Inferior parietal cortex (tissue), 1 donor: ENCODE measurements around the gene ALG1.
A peak's percentile ranks its signal among the peaks of the same experiment; 100 is the strongest.
"Not testable (repeated sequence)": the region's sequence is repeated elsewhere in the genome, so short reads cannot be mapped to it uniquely, and the experiment has no call there.

ENCODE experiments used
- DNase-seq: peaks from one replicate; pipeline ENCODE4 v3.0.0-alpha.2; 2016; ENCODE audit errors: extremely low spot score

ALG1 gene

GRCh38 chr16:5073279-5073629, 1.6 kb downstream of the ALG1 start:
- DNase-seq = no peak

DNA sequence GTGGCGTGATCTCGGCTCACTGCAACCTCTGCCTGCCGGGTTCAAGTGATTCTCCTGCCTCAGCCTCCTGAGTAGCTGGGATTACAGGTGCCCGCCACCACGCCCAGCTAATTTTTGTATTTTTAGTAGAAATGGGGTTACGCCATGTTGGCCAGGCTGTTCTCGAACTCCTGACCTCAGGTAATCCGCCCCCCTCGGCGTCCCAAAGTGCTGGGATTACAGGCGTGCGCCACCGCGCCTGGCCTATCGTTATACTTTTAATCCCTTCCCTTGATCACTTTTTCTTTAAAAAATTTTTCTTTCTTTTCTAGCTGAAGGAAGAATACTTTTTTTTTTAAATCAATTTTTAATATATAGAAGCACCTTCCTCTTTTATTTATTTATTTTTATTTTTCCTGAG, 2.1 kb downstream of the ALG1 start:
- DNase-seq = not testable (repeated sequence)

- no peak for DNase-seq
Measured at GRCh38 chr16:5075637-5076036, 4.0 kb downstream of the ALG1 start.

DNA sequence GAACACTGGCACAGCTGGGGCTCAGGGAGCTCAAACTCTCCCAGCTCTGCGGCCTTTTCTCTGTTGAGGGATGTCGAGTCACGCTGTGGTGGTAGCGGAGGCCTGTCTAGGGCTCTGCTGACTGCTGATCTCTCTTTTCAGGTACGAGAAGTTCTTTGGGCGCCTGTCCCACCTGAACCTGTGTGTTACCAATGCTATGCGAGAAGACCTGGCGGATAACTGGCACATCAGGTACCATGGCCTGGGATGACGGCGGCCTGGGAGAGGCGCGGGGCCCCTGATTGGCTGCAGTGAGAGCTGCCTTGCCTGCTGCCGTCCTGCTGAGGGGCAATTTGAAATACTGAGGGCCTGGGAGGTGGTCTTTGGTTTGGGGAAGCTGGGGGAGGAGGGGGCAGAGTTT, 5.7 kb downstream of the ALG1 start:
- no peak for DNase-seq

- no peak for DNase-seq
Measured at GRCh38 chr16:5078626-5079025, 7.0 kb downstream of the ALG1 start.

DNA sequence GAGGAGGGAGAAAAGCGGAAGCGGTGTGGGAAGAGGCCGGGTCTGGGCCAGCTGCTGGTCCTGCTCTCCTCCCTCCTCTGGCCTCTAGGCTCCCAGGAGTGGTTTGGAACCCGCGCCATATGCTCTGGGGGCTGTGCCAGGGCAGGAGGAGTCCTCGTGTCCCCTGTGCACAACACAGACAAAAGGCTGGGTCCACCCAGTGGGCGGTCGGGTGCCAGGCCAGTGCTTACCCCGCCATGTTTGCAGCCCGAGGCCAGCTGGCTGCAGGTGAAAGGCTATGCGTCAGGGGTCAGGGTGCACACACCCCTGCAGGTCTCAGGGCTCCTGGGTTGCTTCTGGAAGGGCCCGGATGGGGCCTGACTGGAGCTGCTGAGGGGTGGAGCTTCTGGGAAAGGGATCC, 8.8 kb downstream of the ALG1 start:
- not testable (repeated sequence) for DNase-seq

- not testable (repeated sequence) for DNase-seq
Measured at GRCh38 chr16:5080996-5081395, 9.4 kb downstream of the ALG1 start.

GRCh38 chr16:5083646-5084045, 12.0 kb downstream of the ALG1 start:
- not testable (repeated sequence) for DNase-seq

GRCh38 chr16:5084099-5084731, 12.6 kb downstream of the ALG1 start:
- not testable (repeated sequence) for DNase-seq

GRCh38 chr16:5084802-5085201, 13.2 kb downstream of the ALG1 start:
- peak; percentile 59 for DNase-seq

- DNase-seq = not testable (repeated sequence)
Measured at GRCh38 chr16:5085716-5086115, 14.1 kb downstream of the ALG1 start.

DNA sequence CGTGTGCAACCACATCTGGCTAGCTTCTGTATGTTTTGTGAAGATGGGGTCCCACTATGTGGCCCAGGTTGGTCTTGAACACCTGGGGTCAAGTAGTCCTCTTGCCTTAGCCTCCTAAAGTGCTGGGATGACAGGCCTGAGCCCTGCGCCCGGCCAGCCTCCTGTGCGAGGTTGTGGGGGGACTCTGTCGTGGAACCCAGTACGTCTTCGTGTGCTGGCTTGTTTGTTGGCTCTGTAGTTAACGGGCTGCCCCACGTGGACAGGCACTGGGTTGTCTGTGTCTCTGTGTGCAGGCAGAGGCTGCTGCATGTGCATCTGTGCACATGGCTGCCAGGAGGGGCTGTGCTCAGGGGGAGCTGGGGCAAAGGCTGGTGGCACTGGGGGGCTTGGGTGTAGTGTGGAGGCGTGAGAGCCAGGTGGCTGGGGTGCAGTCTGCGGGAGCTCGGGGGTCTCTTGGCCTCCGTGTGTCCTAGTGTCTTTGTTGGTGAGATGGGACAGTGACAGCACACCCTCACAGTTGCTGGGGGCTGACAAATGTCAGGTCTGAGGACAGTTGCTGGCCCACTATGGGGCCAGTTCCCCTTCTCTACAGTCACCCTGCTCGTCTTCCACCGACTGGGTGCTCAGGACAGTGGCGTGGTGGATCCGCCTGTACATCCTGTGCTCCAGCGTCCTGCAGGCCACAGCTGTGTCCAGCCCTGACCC, 16.6 kb downstream of the ALG1 start:
- not testable (repeated sequence) for DNase-seq

DNA sequence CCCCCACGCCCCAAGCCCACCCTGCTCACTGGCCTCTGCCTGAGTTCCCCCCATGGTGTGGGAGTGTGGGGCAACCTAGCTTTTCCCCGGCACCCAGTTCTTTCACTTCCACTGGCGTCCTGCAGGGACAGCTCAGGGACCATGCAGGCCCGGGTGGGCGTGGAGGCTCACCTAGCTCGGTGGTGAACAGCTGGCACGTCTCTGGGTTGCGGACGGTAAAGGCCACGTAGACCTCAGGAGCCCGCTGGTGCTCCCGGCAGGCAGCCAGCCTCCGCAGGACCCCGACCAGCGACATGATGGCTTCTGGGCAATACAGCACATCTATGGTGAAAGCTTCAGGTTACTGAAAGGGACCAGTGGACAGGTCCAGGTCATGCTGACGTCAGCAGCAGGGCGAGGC, 17.3 kb downstream of the ALG1 start:
- DNase-seq = not testable (repeated sequence)

DNA sequence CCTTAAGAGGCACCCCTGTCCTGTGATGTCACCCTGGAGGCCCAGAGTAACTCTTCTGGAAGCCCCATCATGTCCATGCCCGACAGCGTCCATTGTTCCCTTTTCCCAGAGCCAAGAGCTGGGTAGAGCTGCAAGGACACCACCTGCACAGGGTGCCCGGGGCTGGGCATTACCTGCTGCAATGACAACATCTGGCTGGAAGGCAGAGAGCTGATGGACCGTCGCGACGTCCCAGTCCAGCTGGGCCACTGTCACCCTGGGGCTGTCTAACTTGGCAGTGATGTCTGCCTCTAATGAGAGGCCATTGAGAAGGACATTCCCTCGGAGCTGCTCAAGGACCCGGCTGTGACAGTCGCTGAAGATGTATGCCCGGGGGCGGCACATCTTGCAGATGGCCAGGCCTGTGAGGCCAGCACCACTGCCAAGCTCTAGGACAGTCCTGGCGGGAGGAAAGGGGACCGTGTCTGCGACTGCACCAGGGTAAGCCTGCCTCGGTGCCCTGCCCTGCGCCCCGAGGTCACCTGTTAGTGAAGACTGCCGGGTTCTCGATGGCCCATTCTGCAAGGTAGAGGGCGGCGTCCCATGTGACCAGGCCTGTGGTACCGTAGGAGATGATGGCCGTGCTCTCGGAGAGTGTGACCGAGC, 18.4 kb downstream of the ALG1 start:
- DNase-seq = not testable (repeated sequence)

- DNase-seq = not testable (repeated sequence)
Measured at GRCh38 chr16:5090592-5090991, 18.9 kb downstream of the ALG1 start.

DNA sequence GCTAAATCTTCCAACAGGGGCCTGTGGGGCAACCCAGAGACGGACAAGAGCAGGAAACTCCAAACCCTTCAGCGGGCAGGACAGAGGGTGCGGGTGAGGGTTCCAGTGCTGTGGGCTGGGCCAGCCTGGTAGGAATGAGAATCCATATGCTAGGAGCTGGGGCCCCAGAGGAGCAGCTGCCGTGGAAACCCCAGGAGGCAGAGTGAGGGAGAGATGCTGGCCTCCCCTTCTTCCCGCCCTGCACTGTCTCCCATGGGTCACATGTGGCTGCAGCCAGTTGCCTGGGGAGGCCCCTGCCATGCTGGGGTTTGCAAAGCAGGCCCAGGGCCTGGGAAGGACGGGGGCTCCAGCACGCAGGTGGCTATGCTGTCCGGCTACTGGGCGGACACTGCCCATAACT, 21.4 kb downstream of the ALG1 start:
- not testable (repeated sequence) for DNase-seq

DNA sequence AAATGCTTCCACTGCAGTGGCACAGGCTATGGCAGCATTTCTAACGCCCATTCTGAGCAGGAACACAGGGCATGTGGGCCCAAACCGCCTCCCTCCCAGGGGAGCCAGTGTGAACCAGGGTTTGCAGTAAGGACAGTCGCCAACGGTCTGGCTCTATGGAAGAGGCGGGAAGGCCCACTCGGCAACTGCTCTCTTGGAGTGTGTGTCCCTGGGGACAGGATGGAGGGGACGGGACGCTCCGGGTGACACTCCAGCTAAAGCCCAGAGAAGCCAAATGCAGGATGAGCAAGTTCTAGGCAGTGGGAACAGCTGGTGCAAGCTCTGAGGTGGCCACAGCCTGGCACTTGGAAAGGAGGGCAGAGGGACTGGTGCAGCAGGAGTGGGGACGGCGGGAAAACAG, 22.1 kb downstream of the ALG1 start:
- not testable (repeated sequence) for DNase-seq

- peak; percentile 25 for DNase-seq
Measured at GRCh38 chr16:5095145-5095830, 23.6 kb downstream of the ALG1 start.

DNA sequence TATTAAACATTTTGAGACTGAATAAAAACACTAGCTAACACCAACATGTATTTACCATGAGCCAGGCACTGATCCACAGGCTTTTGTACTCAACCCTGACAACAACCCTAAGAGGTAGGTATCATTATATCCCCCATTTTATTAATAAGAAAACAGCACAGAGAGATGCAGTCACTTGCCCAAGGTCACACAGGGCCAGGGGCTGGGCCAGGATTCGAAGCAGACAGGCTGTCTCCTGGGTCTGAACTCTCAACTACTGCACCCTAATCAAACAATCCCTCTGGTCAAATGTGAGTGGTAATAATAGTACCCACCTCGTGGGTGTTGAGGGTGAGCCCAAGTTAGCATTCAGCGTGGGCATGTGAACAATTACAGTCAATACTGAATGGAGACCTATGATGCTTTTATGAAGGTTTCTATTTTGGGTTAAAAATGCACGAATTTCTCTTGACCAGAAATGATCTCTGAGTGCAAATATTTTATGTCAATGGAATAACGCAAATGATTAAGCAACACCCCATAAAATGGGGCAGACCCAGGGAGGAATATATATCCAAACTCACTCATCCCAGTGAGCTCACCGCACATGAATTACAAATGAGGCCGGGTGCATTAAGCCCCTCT, 24.9 kb downstream of the ALG1 start:
- DNase-seq = not testable (repeated sequence)

GRCh38 chr16:5097061-5097469, 25.4 kb downstream of the ALG1 start:
- not testable (repeated sequence) for DNase-seq

DNA sequence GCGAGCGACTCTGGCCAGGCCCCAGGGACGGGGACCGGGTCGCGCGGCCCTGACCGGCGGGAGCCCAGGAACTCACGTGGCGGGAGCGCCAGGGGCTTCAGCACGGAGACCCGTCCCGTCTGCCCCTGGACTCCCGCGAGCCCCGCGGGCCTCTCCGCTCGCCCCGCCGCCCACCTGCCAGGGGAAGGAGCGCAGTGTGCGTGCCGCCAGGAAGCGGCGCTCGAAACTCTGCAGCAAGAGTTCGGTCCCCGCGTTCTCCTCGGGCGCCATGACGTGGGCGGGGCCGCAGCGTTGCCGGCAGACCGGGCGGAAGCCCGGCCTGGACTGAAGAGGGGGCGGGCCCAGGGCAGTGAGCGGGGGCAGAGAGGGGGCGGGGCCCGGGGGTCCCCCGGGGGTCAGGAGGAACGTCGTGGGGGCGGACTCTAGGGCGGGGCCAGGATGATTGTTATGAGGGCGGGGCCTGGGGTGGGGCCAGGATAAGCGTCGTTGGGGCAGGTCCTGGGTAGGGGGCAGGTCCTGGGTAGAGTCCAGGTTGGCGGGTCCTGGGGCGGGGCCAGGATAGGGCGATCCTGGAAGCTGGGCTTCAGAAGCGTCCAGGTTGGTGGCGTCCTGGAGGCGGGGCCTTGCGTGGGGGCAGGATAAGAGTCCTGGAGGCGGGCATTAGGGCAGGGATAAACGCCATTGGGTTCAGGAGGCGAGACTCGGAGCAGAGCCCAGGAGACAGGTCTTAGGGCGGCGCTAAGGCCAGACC, 26.0 kb downstream of the ALG1 start, which contains the start of gene EEF2KMT:
Gene EEF2KMT (minus strand): TSS at position 326 of the 751 bp plus-strand sequence. CDS start 56 bp downstream, at position 270.
- DNase-seq = peak; percentile 88
